ENCODE results near the gene PTPRG. TPM values are rescaled to one million over a fixed set of nuclear protein-coding genes. Genes with fewer than 3 reads are reported as not detected.

Gene PTPRG
- total RNA-seq, 1 donor from 2014 or later = 44.3 TPM

- H3K27me3 Mint-ChIP-seq = no peaks in the 10 kb centered on the region
- no peak for TF ChIP-seq CTCF (IDR thresholded peaks at IDR 0.05; ENCODE audit: unreplicated experiment)
- no peak for DNase-seq (ENCODE audit: low spot score, unreplicated experiment)
- H3K36me3 Mint-ChIP-seq (ENCODE audit: insufficient read depth) = peaks cover 3% of the 10 kb centered on the region
- H3K9me3 Mint-ChIP-seq (ENCODE audit: low read depth) = peaks cover 4% of the 10 kb centered on the region
- H3K27ac Mint-ChIP-seq = no peak overlapping the region
- H3K4me3 Mint-ChIP-seq (ENCODE audit: low read depth) = no peak overlapping the region
- no peaks in the 10 kb centered on the region for H3K4me1 Mint-ChIP-seq (ENCODE audit: low read depth)
Observed at GRCh38 chr3:62132027-62132602, 570.7 kb downstream of the PTPRG start.

DNA sequence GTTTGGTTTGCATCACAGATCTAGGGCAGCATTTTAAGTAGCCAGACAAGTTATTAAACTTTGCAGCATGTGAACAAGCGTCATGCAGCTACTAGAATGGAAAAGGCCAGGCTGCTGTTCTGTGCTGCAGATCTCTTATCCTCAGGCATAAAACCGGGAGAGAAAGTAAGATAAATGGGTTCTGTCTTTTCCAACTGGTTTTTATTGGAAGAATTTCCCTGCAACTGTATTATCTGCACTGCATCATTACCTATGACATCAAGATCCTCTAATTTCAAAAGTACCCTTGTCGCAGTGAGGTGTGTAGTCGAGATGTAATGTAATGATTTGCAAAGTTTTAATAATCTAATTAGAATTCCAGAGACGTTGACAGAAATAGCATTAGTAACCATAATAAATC is 571.6 kb downstream of the PTPRG start:
- Mint-ChIP-seq H3K36me3 (ENCODE audit: insufficient read depth) (peaks cover 3% of the 10 kb centered on the region), H3K4me3 (ENCODE audit: low read depth) (no peak overlapping the region), H3K9me3 (ENCODE audit: low read depth) (peaks cover 4% of the 10 kb centered on the region), H3K4me1 (ENCODE audit: low read depth) (no peaks in the 10 kb centered on the region), H3K27me3 (no peaks in the 10 kb centered on the region), H3K27ac (no peak overlapping the region)
- no peak for TF ChIP-seq CTCF (IDR thresholded peaks at IDR 0.05; ENCODE audit: unreplicated experiment)
- no peak for DNase-seq (ENCODE audit: low spot score, unreplicated experiment)

DNA sequence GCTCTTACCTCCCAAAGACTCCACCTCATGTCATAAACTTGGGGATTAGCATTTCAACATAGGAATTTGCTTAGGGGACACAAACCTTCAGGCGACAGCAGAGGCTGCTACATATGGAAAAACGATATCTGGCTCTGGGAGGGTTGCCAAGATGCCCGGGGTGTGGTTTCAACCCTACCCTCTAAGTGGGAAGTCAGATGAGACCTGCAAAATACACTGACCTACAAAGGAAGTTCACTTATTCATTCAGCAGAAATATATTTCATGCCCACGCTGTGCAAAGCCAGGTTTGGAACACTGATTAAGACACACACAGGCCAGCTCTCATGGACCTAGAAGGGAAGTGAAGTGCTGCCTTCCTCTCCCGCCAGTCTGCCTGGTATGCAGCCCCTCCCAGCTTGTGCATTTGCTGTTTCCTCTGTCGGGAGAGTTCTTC is 572.7 kb downstream of the PTPRG start:
- H3K9me3 Mint-ChIP-seq (ENCODE audit: low read depth) = peaks cover 4% of the 10 kb centered on the region
- H3K27ac Mint-ChIP-seq = no peak overlapping the region
- H3K36me3 Mint-ChIP-seq (ENCODE audit: insufficient read depth) = peaks cover 3% of the 10 kb centered on the region
- no peak for DNase-seq (ENCODE audit: low spot score, unreplicated experiment)
- H3K4me1 Mint-ChIP-seq (ENCODE audit: low read depth) = no peaks in the 10 kb centered on the region
- no peaks in the 10 kb centered on the region for H3K27me3 Mint-ChIP-seq
- H3K4me3 Mint-ChIP-seq (ENCODE audit: low read depth) = no peak overlapping the region
- TF ChIP-seq CTCF (IDR thresholded peaks at IDR 0.05; ENCODE audit: unreplicated experiment) = no peak

DNA sequence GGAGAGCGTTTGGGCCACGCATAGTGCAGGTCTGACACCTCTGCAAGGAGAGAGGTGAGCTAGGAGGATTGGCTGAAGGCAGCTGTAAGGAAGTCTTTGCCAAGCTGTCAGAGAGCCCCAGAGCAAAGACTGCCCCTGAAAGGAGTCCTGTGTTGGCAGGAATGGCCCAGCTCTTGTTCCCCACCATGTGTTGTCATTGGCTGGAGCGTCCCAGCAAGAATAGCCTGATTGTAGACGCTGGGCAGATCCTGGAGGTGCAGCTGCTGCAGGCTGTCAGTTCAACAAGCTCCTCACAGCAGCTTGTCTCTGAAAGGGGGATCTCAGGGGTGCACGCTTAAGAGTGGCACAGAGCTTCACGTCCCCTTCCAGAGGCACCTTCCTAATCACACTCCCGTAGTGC is 574.4 kb downstream of the PTPRG start:
- Mint-ChIP-seq H3K4me3 (ENCODE audit: low read depth) (no peak overlapping the region), H3K4me1 (ENCODE audit: low read depth) (no peaks in the 10 kb centered on the region), H3K9me3 (ENCODE audit: low read depth) (peaks cover 4% of the 10 kb centered on the region), H3K27ac (no peak overlapping the region), H3K36me3 (ENCODE audit: insufficient read depth) (peaks cover 7% of the 10 kb centered on the region), H3K27me3 (no peaks in the 10 kb centered on the region)
- DNase-seq (ENCODE audit: low spot score, unreplicated experiment) = no peak
- TF ChIP-seq CTCF (IDR thresholded peaks at IDR 0.05; ENCODE audit: unreplicated experiment) = no peak

- no peak for TF ChIP-seq CTCF (IDR thresholded peaks at IDR 0.05; ENCODE audit: unreplicated experiment)
- Mint-ChIP-seq H3K27me3 (no peaks in the 10 kb centered on the region), H3K4me1 (ENCODE audit: low read depth) (peaks cover 18% of the 10 kb centered on the region), H3K4me3 (ENCODE audit: low read depth) (no peak overlapping the region), H3K36me3 (ENCODE audit: insufficient read depth) (peaks cover 7% of the 10 kb centered on the region), H3K9me3 (ENCODE audit: low read depth) (peaks cover 4% of the 10 kb centered on the region), H3K27ac (no peak overlapping the region)
- no peak for DNase-seq (ENCODE audit: low spot score, unreplicated experiment)
Observed at GRCh38 chr3:62139957-62140356, 578.6 kb downstream of the PTPRG start.
